Measurements from ENCODE around the gene OR1L8. TPM values are rescaled to one million over a fixed set of nuclear protein-coding genes. Genes with fewer than 3 reads are reported as not detected.

OR1L8 gene
- total and polyA plus RNA-seq, 3 experiments from 2014 or later: not detected

Other genes starting within 250 kb of the OR1L8 start
- under 1 TPM; 0.27 to 0.44 TPM for gene PTGS1, start 212.4 kb downstream of the OR1L8 start, total RNA-seq
- gene PTGS1, start 212.4 kb downstream of the OR1L8 start, polyA plus RNA-seq: not detected
- not detected for gene OR1J1, start 105.5 kb downstream of the OR1L8 start, total RNA-seq
- gene OR1J1, start 105.5 kb downstream of the OR1L8 start, polyA plus RNA-seq: not detected
- gene OR1J2, start 72.6 kb downstream of the OR1L8 start, total RNA-seq: not detected
- gene OR1J2, start 72.6 kb downstream of the OR1L8 start, polyA plus RNA-seq: not detected
- not detected for gene OR1J4, start 64.2 kb downstream of the OR1L8 start, total RNA-seq
- not detected for gene OR1J4, start 64.2 kb downstream of the OR1L8 start, polyA plus RNA-seq
- not detected for gene OR1N1, start 56.1 kb downstream of the OR1L8 start, total RNA-seq
- gene OR1N1, start 56.1 kb downstream of the OR1L8 start, polyA plus RNA-seq: not detected
- not detected for gene OR1N2, start 30.3 kb downstream of the OR1L8 start, total RNA-seq
- not detected for gene OR1N2, start 30.3 kb downstream of the OR1L8 start, polyA plus RNA-seq
- not detected for gene OR1Q1, start 31.4 kb upstream of the OR1L8 start, total RNA-seq
- not detected for gene OR1Q1, start 31.4 kb upstream of the OR1L8 start, polyA plus RNA-seq
- gene OR1B1, start 74.2 kb upstream of the OR1L8 start, total RNA-seq: not detected
- not detected for gene OR1B1, start 74.2 kb upstream of the OR1L8 start, polyA plus RNA-seq
- not detected for gene OR1L1, start 78.3 kb upstream of the OR1L8 start, total RNA-seq
- not detected for gene OR1L1, start 78.3 kb upstream of the OR1L8 start, polyA plus RNA-seq
- not detected for gene OR1L3, start 91.7 kb upstream of the OR1L8 start, total RNA-seq
- not detected for gene OR1L3, start 91.7 kb upstream of the OR1L8 start, polyA plus RNA-seq
- gene OR1L4, start 140.6 kb upstream of the OR1L8 start, total RNA-seq: not detected
- not detected for gene OR1L4, start 140.6 kb upstream of the OR1L8 start, polyA plus RNA-seq
- not detected for gene OR1L6, start 158.9 kb upstream of the OR1L8 start, total RNA-seq
- gene OR1L6, start 158.9 kb upstream of the OR1L8 start, polyA plus RNA-seq: not detected
- not detected for gene OR5C1, start 205.5 kb upstream of the OR1L8 start, total RNA-seq
- not detected for gene OR5C1, start 205.5 kb upstream of the OR1L8 start, polyA plus RNA-seq
- gene OR1K1, start 216.7 kb upstream of the OR1L8 start, total RNA-seq: not detected
- not detected for gene OR1K1, start 216.7 kb upstream of the OR1L8 start, polyA plus RNA-seq
- 10 to 100 TPM; 18.2 to 18.7 TPM for gene PDCL, start 245.2 kb upstream of the OR1L8 start, total RNA-seq
- gene PDCL, start 245.2 kb upstream of the OR1L8 start, polyA plus RNA-seq: 9.8 TPM